GM08714 (cell line): Measurements from ENCODE around the gene GAL3ST2.
"Not testable (repeated sequence)": the region's sequence is repeated elsewhere in the genome, so short reads cannot be mapped to it uniquely, and the experiment has no call there.

ENCODE experiments used
- H3K4me3 ChIP-seq: fragments of 200-500 bp; sonication (Bioruptor generic); 2 replicates; pipeline ENCODE4 v1.5.1; 2014; ENCODE audit warnings: mild to moderate bottlenecking, low read length, inconsistent platforms
- ZNF274 ChIP-seq: IDR thresholded peaks from 2 replicates; pipeline ENCODE4 v1.6.1; 2012; ENCODE audit warnings: mild to moderate bottlenecking, low read depth, low read length

Gene GAL3ST2

DNA sequence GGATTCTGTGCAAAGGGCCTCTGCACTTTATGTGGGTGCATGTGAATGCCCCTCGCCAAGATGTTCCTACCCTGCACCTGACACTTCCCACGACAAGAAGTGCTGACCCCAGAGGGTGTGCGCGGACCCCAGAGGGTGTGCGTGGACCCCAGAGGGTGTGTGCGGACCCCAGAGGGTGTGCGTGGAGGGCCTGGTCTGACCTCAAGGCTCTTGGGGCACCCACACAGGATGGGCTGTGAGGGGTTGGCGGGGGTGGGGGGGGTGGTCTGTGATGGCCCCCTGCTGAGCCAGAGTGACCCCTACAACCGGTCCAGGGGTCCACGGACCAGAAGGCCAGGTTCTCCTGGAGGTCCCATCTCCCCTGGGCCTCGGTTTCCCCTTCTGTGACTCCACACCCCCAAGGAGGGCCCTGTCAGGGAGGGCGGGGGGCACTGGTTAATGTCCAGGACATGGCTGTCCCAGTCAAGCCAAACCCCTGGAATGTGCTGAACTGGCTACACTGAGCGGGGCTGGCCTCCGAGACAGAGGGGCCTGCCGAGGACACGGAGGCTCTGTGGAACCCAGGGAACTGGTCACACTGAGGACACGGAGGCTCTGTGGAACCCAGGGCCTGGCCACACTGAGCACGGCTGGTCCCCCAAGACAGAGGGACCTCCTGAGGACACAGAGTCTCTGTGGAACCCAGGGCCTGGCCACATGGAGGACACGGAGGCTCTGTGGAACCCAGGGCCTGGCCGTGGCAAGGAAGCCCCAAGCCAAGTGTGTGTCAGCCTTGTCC lies 35.5 kb downstream of the GAL3ST2 start:
- TF ChIP-seq ZNF274: no peak
- no peak overlapping the region for H3K4me3 ChIP-seq

DNA sequence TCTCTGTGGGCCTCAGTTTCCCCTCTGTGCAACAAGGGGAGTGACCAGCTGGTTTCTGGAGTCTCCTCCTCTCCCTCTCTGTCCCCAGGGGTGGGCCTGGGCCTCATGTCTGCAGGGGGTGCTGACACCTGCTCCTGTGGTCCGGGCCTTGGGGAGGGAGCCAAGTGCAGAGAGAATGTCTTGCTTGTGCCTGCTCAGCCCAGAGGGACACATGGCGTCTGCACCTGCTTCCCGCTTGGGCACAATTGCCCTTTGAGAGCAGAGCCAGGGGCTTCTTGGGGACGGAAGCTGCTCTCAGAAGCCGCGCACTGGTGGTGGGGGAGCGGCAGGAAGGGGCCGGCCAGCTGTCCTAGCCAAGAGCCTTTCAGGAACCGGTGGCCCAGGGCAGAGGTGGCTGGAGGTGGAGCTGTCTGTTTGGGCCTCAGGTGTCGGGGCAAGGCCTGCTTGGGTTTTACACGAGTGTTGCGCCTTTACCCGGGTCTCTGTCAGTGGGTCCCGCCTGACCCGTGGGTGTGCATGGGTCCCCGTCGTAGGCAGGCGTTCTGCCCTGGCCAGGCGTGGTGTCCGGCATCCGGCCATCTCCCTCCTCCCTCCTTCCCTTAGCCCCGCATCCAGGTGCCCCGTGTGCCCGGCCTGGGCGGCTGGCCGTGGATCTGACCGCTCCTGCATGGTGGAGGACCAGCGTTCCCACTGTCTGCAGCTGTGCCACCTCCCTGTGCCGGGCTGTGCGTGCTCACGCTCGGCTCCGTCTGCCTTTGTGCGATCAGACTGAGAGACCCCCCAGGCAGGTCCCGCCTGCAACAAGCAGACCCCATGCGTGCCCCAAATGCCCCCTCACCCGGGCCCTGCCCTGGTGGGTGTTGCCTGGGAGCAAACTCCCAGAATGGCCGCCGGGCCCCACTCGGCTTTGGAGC lies 36.4 kb downstream of the GAL3ST2 start:
- H3K4me3 ChIP-seq: no peak overlapping the region
- TF ChIP-seq ZNF274: no peak

DNA sequence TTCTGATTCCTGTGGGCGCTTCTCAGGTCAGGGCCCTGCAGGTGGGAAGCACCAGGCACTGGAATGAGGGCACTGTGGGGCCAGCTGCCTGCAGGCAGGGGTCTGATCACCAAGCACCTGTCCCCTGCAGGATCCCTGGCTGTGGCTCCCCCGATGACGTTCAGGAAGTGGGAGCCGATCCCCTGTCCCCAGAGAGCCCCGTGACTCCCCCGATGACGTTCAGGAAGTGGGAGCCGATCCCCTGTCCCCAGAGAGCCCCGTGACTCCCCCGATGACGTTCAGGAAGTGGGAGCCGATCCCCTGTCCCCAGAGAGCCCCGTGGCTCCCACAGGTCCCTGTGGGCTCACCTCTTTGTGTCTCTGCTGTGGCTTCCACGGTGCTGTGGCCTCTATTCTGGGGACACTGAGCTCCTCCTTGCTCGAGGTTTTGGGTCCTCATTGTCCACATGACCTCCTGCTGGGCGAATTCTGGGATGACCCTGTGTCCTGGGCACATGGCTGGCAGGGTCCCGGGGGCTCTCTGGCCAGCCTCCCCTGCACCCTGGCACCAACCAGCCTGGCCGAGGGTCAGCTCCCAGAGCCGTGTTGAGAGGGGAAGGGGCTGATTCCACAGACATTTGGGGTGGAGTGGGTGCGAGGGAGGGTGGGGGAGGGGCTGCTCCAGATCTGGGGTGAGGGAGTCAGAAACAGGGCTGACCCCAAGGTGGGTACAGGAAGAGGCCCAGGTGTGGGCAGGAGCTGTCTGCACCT lies 37.2 kb downstream of the GAL3ST2 start:
- no peak overlapping the region for H3K4me3 ChIP-seq
- no peak for TF ChIP-seq ZNF274

DNA sequence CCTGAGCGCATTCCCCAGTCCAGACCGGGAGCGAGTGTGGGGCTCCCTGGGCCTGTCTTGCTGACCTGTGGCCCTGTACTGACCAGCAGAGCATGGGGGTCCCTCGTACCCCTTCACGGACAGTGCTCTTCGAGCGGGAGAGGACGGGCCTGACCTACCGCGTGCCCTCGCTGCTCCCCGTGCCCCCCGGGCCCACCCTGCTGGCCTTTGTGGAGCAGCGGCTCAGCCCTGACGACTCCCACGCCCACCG lies 37.7 kb downstream of the GAL3ST2 start:
- no peak for TF ChIP-seq ZNF274
- no peak overlapping the region for H3K4me3 ChIP-seq

DNA sequence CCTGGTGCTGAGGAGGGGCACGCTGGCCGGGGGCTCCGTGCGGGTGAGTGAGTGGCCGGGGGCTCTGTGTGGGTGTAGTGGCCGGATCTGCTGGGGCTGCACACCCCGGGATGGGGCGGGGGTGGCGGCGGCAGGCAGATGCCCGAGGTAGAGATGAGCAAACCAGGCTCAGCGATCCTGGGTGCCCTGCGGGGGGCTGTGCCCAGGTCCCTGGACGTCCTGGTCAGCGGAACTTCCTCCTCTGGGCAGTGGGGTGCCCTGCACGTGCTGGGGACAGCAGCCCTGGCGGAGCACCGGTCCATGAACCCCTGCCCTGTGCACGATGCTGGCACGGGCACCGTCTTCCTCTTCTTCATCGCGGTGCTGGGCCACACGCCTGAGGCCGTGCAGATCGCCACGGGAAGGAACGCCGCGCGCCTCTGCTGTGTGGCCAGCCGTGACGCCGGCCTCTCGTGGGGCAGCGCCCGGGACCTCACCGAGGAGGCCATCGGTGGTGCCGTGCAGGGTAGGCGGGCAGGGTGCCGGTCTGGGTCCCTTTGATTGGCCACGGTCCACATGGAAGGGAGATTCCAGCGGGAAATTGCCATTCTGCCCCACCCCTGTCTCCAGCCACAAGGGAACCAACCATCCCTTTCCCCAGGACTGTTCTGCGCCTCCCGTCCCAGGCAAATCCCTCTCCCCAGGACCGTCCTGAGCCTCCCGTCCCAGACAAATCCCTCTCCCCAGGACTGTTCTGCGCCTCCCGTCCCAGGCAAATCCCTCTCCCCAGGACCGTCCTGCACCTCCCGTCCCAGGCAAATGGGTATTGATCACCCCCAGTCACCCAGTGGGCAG lies 38.2 kb downstream of the GAL3ST2 start:
- H3K4me3 ChIP-seq: no peak overlapping the region
- no peak for TF ChIP-seq ZNF274

DNA sequence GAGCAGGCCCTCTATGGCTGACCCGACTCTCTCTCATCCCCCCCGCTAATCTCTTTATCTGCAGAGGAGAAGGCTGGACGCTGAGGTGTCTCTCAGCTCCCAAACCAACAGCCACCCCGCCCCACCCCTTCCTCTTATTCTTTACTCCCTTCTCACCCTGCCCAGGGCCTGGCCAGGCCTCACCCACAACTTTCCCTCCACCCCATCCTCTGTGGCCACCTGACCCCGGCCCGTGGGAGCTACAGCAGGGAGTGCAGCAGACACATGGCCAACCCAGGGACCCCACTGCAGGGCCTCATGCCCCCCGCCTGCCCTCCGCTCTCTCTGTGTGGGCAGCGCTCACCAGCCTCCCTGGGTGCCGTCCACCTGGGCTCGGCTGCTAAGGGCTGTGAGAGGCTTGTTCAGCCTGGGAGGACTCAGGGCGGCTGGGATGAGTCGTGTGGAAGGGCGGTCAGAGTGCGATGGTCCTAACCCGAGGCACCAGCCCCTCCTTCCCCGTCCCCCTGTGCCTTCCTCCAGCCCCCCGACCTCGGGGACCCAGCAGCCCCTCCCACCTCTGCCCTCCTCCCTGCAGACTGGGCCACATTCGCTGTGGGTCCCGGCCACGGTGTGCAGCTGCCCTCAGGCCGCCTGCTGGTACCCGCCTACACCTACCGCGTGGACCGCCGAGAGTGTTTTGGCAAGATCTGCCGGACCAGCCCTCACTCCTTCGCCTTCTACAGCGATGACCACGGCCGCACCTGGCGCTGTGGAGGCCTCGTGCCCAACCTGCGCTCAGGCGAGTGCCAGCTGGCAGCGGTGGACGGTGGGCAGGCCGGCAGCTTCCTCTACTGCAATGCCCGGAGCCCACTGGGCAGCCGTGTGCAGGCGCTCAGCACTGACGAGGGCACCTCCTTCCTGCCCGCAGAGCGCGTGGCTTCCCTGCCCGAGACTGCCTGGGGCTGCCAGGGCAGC lies 39.1 kb downstream of the GAL3ST2 start:
- H3K4me3 ChIP-seq: no peak overlapping the region
- no peak for TF ChIP-seq ZNF274

DNA sequence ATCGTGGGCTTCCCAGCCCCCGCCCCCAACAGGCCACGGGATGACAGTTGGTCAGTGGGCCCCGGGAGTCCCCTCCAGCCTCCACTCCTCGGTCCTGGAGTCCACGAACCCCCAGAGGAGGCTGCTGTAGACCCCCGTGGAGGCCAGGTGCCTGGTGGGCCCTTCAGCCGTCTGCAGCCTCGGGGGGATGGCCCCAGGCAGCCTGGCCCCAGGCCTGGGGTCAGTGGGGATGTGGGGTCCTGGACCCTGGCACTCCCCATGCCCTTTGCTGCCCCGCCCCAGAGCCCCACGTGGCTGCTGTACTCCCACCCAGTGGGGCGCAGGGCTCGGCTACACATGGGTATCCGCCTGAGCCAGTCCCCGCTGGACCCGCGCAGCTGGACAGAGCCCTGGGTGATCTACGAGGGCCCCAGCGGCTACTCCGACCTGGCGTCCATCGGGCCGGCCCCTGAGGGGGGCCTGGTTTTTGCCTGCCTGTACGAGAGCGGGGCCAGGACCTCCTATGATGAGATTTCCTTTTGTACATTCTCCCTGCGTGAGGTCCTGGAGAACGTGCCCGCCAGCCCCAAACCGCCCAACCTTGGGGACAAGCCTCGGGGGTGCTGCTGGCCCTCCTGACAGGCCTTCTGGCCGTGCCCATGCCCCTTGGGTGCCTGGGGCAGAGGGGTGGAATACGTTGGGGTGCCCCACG lies 40.0 kb downstream of the GAL3ST2 start:
- no peak for TF ChIP-seq ZNF274
- H3K4me3 ChIP-seq: no peak overlapping the region

DNA sequence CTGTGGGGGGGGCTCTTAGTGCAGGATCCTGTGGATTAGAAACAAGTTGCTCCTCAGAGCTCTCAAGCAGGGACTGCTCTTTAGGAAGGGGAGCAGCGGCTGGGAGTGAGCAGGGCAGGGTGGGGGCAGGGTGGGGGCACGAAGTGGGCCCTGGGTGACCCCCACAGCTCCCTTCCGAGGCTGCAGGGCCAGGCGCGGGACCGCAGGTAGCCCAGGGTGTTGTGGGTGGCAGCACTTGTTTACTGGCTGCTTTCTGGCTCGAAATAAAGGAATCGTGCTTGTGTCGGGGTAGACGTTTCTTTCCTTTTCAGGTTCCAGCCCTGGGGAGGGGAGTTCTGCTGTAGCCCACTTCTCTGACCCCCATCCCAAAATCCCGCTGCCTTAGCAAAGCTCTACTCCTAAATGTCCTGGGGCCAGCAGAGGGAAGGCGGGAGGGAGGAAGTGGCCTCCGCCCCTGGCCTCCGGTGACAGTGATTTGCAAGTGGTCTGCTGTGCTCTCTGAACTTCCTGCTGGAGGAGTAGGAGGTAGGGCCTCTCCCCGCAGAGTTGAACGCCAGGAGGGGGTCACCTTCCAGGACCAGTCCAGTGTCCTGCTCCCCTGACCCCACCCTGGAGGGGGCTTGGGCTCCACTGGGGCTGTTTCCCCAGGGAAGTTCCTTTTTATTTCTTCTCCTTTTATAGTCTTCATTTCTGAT lies 40.7 kb downstream of the GAL3ST2 start:
- no peak for TF ChIP-seq ZNF274

DNA sequence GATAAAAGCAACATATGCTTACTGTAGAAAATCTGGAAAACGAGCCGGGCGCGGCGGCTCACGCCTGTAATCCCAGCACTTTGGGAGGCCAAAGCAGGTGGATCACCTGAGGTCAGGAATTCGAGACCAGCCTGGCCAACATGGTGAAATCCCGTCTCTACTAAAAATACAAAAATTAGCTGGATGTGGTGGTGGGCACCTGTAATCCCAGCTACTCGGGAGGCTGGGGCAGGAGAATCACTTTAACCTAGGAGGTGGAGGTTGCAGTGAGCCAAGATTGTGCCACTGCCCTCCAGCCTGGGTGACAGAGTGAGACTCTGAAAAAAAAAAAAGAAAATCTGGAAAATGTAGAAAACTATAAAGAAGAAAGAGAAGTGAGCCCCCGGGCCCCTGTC lies 41.2 kb downstream of the GAL3ST2 start:
- H3K4me3 ChIP-seq: not testable (repeated sequence)

More for the DNA sequence above, 40.7 kb downstream of the GAL3ST2 start:
- H3K4me3 ChIP-seq: no peak overlapping the region

DNA sequence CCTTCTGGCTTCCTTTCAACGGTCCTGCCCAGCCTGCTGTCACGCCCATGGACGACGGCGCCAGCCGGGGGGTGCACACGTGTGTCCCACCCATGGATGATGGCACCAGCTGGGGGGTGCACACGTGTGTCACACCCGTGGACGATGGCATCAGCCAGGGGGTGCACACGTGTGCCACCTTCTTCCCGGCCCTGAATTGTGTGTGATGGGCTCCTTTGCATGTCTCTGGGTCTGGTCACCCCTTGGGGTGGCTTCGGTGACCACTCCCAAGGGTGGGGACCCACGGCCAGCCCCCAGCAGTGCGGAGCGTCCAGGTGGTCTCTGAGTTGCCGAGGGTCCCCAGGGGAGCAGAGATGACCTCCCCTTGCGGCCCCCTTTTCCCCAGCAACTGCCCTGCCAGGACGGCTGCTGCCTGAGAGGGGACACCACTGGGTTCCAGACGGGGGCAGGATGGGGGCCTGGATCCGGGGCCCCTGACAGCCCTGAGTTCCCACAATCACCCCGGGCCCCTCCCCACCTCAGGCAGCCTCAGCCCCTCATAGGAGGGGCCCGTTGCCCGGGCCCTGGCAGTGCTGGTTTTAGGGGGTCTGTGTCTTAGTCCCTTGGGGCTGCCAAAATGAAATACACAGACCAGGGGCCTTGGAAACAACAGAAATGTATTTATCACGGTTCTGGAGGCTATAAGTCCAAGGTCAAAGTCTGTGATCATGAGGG lies 41.8 kb downstream of the GAL3ST2 start:
- no peak overlapping the region for H3K4me3 ChIP-seq

DNA sequence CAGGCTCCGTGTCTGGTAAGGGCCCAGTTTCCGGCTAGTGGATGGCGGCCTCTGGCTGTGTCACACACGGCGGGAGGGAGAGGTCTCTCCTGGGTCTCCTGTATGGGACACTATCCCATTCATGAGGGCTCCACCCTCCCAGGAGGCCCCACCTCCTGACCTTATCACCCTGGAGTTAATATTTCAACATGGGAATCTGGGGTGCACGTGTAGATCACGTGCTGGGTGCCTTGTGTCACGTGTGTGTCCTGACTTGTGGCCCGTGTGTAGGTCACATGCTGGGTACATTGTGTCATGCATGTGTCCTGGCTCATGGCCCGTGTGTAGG lies 42.3 kb downstream of the GAL3ST2 start:
- no peak for TF ChIP-seq ZNF274
- H3K4me3 ChIP-seq: no peak overlapping the region

More for the DNA sequence above, 41.8 kb downstream of the GAL3ST2 start:
- no peak for TF ChIP-seq ZNF274

DNA sequence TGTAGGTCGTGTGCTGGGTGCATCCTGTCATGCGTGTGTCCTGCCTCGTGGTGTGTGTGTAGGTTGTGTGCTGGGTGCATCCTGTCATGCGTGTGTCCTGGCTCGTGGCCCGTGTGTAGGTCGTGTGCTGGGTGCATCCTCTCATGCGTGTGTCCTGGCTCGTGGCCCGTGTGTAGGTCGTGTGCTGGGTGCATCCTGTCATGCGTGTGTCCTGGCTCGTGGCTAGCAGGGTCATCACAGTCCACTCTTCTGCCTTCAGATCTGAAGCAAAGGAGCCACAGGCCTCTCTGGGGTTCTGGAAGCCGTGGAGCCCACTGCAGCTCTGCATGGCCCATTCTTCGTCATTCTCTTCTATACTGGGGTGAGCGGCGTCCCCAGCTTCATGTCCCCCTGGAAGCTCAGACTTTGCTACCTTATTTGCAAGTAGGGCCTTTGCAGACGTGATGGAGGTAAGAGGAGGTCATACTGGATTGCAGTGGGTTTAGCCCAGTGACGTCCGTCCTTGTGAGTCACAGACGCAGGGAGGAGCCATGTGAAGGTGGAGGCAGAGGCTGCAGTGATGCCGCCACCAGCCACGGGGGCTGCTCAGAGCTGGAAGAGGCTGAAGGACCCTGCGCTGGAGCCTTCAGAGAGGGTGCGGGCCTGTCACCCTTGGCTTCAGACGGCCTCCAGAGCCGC lies 43.5 kb downstream of the GAL3ST2 start:
- not testable (repeated sequence) for H3K4me3 ChIP-seq
